Measurements from ENCODE around the gene MTG1.
"Not testable (repeated sequence)": the region's sequence is repeated elsewhere in the genome, so short reads cannot be mapped to it uniquely, and the experiment has no call there.

MTG1 gene

DNA sequence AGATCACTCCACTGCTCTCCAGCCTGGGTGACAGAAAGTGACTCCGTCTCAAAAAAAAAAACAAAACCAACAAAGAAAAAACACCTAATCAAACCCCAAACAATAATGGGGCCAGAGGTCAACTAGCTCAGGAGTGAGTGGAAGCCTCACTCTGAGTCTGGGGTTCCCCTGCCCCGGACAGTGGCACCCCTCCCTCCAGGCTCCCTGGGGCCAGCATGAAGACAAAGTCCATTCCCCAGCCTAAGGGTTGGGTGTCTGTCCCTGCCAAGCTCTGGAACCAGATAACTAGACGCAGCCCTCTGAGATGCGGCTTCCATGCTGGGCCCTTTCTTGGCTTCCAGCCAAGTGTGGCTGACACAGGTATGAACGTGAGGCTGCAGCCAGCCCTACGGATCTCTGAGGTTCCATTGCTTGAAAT, 34.4 kb upstream of the MTG1 start:
- DNase-seq: no peak

DNA sequence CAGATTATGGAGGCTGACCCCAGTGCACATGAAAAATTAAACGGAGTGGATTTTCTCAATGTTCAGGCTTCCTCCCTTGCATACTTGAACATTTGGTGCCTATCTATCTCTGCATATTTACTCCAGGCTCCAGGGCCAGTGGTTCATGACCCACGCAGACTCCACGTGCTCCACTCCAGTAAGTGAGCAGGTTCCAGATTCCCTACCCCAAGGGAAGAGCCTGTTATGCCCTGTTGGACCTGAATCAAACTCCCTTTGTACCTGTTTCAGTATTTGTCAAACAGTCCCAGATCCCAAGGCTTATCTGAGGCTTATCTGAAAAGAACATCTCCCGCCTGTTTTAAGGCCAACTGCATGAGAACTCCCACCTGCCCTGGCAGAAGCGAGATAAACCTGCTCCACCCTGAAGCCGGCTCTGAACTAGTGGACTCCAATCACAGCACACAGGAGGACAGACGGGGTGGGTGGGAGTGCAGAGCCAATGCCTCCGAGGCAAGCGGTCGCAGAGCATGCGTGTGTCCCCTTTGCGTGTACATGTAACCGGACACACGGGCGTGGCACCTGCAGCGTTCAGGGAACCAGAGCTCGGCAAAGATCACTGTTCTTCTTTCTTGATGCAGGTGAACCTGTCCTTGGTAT, 33.9 kb upstream of the MTG1 start:
- no peak for DNase-seq

DNA sequence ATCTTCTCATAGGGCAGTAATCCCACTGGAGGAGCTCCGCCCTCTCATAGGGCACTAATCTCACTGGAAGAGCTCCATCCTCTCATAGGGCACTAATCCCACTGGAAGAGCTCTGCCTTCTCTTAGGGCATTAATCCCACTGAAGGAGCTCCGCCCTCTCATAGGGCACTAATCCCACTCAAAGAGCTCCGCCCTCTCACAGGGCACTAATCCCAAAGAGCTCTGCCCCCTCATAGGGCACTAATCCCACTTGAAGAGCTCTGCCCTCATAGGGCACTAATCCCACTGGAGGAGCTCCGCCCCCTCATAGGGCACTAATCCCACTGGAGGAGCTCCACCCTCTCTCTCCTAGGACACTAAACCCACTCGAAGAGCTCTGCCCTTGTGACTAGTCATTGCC, 32.7 kb upstream of the MTG1 start:
- DNase-seq: no peak

DNA sequence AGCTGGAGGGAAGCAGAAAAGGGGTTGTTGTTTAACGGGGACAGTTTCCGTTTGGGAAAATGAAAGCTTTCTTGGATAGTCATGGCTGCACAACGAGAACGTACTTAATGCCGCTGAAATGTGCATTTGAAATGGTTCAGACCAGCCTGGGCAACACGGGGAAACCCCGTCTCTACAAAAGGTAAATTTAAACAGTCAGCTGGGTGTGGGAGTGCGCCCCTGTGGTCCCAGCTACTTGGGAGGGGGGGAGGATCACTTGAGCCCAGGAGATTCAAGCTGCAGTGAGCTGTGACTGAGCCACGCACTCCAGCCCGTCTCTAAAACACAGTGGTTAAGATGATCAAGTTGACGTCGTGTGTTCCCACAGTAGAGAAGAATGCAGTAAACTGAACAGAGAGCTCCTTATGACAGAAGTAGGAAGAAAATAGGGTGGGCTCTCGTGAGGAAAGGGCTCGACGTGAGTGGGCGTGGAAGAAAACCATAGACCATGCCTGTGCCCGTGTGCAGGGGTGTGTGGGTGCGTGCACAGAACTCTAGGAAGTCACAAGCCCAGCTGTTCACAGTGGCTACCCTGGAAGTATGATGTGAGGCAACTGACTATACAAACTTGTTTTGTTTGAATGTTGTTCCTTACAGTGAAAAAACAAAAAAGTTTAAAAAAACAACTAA, 32.0 kb upstream of the MTG1 start:
- DNase-seq: no peak

DNA sequence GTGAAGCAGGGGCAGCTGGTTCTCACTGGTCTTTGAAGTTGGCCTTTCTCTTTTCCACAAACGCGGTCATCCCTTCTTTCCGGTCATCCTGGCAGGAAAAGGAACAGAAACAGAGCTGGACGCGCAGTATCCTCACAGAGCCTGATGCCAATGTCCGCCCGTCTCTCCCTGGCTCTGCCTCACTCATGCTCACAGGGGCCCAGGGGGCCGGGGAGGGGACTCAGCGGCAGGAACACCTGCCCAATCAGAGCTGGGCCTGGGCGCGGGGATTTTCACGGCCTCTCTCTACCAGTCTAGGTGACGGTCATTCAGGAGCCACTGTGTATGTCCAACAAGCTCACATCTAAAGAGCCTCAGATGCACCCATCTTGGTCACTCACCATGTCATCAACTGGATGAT, 31.1 kb upstream of the MTG1 start:
- no peak for DNase-seq

DNA sequence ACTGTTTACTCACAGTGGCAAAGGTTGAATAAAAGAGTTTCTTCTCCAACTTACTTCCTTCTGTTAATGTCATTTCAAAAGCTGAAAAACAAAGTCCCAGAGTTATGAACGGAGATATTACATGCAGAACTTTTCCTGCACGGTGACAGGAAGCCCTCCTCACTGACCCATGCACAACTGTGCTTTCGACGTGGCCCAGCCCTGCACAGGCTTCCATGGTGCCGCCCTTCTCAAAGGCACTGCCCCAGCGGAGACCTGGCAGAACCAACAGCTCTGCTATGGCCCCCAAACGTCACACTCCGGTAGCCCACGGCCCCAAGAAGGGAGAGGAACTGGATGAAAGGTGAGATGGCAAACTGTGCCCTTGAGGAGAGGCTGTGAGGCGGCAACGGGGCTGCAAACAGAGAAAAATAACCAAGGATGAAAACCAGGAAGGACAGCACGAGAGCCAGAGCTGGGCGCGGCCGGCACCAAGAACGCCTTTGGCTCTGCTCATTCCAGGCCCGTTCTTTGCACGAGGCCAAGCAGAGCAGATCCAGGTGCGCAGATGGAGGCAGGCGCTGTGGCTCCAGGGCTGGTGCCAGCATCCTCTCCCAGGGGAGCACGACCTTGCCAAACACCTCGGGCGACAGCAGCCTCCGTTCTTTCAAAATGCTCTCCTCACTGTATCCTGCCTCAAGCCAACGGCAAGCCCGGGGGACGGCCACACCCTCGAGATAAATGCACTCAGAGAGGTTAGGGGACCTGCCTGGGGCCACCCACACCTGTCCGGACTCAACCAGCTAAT, 29.1 kb upstream of the MTG1 start:
- no peak for DNase-seq

DNA sequence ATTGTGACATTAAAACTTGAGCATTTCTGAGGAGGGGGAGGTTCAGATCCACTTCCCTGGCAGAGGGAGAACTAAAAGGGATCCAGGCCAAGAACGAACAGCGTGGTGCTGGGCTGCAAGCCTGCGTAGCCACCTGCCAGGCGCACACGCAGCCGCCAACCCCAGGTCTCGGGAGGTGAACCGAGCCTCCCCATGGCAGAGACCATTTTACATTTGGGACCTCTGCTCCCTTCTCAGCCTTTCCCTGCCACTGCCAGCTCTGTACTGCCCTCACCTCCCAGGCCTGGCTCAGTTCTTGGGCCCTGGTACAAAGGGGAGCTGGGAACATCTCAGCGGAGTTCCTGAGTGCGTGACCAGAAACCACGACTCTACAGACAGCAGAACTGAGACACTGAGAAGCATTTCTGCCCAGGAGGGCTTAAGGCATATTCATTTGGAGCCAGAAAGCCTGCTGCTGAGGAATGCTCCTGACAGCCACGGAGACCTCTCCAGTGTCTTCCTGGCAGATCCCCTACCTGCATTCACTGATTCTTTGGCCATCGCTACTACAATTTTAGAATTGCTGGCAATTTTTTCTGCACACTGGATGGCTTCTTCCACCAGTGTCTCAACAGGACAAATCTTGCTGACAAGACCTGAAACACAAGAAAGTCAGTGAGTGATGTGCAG, 28.4 kb upstream of the MTG1 start:
- DNase-seq: no peak

DNA sequence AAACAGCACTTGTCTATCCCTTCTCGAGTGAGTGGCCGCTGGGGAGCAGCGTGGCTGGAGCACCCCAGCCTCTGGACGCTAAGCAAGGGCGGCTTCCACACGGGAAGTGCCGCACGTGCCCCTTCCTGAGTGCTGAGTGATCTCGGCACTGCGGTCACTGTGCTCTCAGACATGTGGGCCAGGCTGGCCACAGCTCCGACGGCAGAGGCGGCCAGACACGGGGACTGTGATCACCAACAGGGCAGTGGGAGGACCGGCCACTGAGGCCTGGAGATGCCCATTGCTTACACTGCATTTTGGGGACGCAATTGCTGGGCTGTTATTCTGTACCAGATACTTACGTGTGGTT, 27.9 kb upstream of the MTG1 start:
- no peak for DNase-seq

DNA sequence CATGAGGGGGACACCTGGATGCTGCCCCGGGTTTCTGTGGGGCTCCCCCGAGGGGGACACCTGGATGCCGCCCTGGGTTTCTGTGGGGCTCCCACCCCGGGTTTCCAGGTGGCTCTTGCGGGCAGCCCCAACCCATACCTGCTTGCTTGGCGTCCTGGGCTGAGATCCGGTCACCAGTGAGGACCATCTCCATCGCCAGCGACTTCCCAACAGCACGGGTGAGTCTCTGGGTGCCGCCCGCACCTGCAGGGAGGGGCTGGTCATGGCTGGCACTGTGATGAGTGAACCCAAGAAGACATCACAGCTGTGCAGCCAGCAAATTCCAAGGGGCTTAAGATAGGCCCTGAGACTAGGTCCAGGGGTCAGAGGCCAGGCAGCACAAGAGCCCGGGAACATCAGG, 27.2 kb upstream of the MTG1 start:
- DNase-seq: no peak

DNA sequence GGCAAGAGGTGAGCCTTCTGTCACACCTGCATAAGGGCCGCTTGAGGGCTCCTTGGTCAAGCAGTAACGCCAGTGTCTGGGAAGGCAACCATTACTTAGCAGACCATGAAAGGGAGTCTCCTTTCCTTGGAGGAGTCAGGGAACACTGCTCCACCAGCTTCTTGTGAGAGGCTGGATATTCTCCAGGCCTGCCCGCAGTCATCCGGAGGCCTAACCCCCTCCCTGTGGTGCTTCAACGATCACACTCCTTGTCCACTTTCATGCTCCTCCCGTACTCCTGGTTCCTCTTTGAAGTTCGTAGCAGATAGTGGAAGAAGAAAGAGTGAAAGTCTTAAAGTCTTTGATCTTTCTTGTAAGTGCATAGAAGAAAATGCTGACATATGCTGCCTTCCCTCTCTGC, 26.5 kb upstream of the MTG1 start:
- not testable (repeated sequence) for DNase-seq

DNA sequence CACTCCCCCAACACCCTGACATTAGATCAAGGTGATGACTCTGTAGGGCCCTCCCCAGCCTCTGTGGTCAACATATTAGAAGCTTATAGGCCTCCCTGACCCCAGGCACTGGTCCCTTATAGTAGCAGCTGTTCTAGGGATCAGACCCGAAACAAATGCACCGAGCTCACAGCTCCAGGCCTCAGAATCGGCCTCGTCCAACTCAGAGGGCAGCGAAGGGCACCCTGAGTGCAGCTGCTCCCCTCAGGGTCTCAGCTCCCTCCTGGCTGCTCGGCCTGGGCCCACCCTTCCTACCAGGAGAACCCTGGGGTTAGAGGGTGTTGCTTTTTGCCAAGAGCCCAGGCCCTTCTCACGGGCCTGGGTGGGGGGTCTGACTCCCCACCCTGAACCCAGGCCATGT, 25.8 kb upstream of the MTG1 start:
- no peak for DNase-seq

DNA sequence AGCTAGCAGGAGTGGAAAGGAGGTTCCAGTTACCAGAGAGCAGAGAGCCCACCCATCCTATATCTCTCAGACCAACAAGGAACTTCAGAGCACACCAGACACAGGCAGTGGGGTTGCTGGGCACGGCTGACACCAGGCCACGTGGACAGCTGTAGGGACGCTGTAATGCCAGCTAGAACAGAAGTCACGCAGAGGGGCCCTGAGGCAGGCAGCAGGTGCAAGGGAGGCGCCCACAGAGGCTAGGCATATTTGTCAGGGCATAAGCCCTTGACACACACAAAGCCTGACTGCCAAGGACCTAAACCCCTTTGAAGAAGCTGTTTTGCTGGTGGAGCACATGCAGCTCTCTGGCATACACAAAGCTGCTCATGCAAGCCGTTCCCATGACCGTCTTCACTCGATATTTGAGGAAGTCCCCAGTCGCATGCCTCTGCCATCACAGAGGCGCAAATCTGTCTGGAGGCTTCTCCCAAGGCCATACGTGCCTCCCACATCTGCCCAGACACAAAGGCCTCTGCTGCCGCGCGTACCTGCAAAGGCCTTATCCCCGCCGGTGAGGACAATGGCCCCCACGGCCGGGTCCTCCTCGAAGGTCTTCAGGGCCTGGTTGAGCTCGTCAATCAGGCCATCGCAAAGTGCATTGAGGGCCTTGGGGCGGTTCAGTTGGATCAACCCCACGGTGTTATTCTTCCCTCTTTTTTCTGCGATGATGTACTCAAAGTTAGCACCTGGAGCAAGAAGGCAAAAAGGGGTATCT, 23.7 kb upstream of the MTG1 start:
- DNase-seq: no peak

DNA sequence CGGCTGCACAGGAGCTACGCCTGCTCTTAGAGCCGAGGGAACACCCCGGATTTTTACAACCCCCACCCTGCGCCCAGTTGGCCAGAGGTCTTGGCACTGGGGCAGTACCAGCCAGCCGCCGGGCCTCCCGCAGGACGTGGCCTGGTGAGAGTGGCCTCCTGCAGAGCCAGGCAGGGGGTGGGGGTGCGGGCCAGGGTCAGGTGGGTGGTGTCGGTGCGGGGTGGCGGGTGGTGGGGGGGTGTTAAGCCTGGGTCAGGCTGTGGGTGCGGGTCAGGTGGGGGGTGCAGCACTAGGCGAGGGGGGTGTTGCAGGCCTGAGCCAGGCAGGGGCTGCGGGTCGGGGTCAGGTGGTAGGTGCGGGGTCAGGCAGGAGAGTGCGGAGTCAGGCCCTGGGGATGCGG, 21.4 kb upstream of the MTG1 start:
- DNase-seq: no peak

DNA sequence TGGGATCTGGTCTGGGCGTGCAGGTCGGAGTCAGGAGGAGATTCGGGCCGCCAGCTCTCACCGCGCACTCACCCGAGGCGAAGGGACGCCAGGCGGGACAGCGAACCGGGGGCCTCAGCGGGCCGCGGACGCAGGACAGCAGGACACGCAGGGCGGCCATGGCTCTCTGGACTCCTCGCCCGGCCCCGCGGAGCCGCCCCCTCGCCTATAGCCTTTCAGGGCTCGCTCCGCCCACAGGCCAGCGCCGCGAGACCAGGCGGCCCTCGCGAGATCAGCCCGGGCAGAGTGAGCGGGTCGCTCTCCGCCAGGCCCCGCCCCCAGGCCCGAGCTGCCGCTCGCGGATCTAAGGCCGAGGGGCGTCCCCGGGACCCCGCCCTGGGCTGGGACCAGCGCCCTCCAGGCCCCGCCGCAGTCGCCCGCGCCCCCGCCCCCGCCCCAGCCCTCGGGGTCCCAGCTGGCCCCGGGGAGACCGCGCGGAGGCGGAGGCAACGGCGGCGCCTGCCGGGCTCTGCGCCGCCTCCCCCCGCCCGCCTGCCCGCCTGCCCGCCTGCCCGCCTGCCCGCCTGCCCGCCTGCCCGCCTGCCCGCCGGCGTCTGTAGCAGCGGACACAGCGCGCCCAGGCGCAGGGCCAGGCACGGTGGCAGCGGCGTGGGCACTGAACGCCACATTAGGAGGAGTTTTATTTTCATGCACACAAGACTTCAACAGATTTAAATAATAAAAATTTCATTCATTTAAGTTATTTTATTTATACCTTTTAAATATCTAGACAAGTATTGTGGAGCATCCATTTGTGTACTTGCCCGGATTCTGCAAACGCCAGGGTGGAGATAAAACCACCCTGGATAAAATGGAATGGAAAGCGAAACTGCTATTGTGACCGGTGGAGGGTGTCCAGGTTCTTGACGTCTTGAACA, 20.5 kb upstream of the MTG1 start, which contains the start of gene ECHS1:
Gene ECHS1 (minus strand): TSS at position 181 of the 917 bp plus-strand sequence. CDS start 21 bp downstream, at position 160.
- DNase-seq: peak; percentile 60

DNA sequence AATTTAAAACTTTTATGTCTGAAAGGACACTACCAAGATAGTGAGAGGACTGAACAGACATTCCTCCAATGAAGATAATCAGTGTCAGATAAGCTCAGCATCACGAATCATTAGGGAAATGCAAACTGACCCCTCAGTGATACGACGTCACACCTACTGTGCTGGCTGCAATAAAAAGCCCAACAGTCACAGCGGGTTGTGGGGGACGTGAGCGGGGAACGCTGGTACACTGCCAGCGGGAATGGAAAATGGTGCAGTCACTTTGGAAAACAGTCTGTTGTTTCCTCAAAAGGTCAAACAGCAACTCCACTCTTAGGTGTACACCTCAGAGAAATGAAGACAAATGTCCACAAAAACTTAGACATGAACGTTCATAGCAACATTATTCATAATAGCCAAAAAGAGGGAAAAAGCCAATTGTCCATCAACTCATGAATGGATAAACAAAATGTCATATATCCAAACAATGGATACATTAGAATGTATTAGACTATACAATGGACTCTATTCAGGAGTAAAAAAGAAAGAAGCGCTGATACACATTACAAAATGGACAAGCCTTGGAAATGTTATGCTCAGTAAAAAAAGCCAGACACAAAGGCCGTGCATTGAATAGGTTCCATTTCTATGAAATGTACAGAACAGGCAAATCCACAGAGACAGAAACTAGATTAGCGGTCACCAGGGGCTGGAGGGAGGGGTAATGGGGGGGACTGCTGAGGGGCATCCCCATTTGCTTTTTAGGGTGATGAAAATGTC, 18.4 kb upstream of the MTG1 start:
- no peak for DNase-seq

DNA sequence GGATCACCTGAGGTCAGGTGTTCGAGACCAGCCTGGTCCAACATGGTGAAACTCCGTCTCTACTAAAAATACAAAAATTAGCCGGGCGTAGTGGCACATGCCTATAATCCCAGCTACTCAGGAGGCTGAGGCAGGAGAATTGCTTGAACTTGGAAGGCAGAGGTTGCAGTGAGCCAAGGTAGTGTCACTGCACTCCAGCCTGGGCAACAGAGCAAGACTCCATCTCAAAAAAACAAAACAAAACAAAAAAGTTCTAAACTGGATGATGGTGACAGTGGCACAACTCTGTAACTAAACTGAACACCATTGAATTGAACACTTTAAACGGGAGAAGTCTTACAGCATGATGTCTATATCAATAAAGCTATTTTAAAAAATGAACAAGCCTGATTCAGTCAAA, 17.8 kb upstream of the MTG1 start:
- not testable (repeated sequence) for DNase-seq

DNA sequence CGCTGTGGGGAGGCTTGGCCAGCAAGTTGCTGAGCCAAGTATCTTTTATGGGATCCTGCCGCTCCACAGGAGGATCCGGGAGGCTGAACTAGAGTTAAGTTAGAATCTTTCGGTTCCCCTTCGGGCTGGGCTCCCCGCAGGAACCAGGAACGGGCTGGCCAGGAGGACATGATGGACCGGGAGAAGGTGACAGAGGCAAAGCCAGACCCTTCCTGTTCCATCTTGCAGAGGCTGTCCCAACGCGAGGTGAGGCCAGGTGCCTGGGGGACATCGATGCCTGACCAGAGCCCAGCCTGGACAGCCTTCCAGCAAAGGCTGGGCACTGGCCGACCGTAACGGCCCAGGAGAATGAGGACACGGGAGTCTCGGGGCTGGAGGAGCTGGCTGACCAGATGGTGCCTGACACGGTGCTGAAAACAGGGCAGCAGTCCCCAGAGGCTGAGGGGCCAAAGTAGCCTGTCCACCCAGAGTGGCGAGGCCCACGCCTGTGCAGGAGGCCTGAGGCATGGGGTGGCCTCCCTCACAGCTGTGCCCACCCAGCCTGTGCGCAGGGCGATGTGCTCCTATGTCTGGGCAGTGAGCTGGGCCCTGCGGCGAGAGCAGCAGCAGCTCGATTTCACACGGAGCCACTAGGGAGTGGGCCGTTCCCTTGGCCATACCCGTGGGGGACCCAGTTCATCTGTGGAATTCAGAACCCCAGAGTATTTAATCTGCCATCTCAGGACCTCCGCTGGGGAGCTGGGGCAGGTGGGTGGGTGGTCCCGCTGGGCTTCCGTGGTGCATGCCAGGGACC, 16.7 kb upstream of the MTG1 start:
- DNase-seq: no peak

DNA sequence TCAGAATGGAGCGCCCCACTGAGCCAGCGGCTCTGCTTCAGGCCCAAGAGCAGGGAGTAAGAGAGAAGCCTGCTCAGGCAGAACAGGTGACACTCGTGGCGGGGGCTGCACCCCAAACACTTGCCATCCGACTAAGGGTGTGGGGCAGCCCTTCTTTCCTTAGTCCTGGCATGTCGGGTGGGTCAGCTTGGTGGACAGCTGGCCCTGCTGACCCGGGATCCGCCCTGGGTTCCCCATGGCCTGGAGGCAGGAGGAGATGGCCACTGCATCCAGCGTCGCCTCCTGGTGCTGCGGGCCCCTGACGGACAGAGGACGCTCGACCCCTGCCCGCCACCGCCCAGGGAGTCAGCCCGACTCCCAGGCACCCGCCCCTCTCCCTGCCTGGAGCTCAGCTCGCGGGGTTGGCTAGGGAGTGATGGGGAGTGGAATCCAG, 16.1 kb upstream of the MTG1 start:
- DNase-seq: no peak

DNA sequence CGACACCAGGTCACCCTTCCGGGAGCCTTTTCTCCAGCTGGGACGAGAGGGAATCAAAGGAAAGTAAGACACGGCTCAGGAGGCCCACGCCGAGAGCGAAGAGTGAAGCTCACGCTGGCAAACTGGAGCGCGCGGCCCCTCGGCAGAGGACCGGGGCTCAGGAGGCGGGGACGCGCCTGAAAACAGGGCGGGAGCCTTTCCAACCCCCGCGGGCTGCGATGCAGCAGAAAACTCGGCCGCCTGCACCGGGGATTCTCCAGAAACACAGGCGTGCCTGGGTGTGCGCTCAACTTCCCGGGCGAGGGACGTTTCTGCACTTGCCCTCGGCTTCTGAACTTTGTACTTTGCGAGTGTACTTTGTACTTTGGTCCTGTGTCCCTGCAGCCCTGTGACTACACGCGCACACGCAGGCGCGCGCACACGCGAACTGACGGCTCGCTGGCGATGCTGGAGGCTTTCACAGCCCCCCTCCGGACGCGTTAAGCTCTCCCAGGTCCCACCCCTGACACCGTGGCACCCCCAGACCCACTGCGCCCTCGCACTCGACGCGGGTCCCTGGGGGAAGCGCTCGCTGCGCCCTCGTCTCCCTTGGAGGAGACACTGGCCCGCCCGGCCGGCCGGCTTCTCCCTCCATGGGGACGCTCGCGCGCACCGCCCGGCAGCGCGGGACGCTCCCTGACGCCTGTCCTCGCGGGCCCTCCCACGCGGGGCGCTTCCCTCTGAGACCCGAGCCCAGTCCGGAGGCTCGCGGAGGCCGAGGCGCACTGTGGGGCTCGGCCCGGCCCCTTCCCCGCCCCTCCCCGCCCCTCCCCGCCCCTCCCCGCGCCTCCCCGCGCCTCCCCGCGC, 15.5 kb upstream of the MTG1 start:
- DNase-seq: no peak
